IMR-90 (cell line): ENCODE measurements around the gene SNTG2. TPM values are rescaled to one million over a fixed set of nuclear protein-coding genes. Genes with fewer than 3 reads are reported as not detected.
A peak's percentile ranks its signal among the peaks of the same experiment; 100 is the strongest.

Experiments
- ATAC-seq: fragments of 200-7000 bp; cut with Tn5 transposase; 2 replicates; pipeline ENCODE4 v1.9.1; 2020; ENCODE audit warnings: low read depth, mild to moderate bottlenecking, moderate library complexity
- BruUV-seq: library from RNA; stranded (reverse); fragments of 400-500 nt; replicated peaks from 2 replicates; lab custom pipeline; 2021; lab: Mats Ljungman, UMichigan
- CTCF ChIA-PET: fragments of 300-600 bp; formaldehyde crosslinking; extraction: SDS; loops from one replicate; lab custom pipeline; 2021; ENCODE audit warnings: antibody characterized with exemption; lab: Yijun Ruan, JAX
- POLR2A ChIA-PET: fragments of 300-600 bp; sonication (Branson Sonifier 250); formaldehyde crosslinking; loops from one replicate; lab custom pipeline; 2022; ENCODE audit warnings: antibody characterized with exemption; ENCODE audit not compliant: unreplicated experiment; lab: Charles Lee
- DNase-seq: peaks from one replicate; pipeline ENCODE4 v3.0.0; 2013
- H2AFZ ChIP-seq: replicated peaks from 2 replicates; pipeline ENCODE3; 2013; ENCODE audit warnings: low read length, mild to moderate bottlenecking; ENCODE audit not compliant: poor library complexity
- H2AK5ac ChIP-seq: 2 replicates; pipeline ENCODE4 v1.6.1; 2013; ENCODE audit warnings: low read depth, low read length, inconsistent platforms
- H2AK9ac ChIP-seq: replicated peaks from 2 replicates; pipeline ENCODE3; 2013; ENCODE audit warnings: mild to moderate bottlenecking, low read depth, low read length, moderate library complexity; ENCODE audit not compliant: poor library complexity
- H2BK120ac ChIP-seq: 2 replicates; pipeline ENCODE4 v1.6.1; 2013; ENCODE audit warnings: low read depth, low read length, inconsistent platforms
- H2BK15ac ChIP-seq: 3 replicates; pipeline ENCODE4 v1.6.1; 2013; ENCODE audit warnings: low read depth, low read length, inconsistent platforms
- H2BK20ac ChIP-seq: 2 replicates; pipeline ENCODE4 v1.6.1; 2013; ENCODE audit warnings: low read depth, mild to moderate bottlenecking, inconsistent platforms, low read length, moderate library complexity
- H2BK5ac ChIP-seq: 2 replicates; pipeline ENCODE4 v1.6.1; 2013; ENCODE audit warnings: mild to moderate bottlenecking, low read depth, low read length, inconsistent platforms; ENCODE audit not compliant: poor library complexity, severe bottlenecking
- H3K14ac ChIP-seq: replicated peaks from 2 replicates; pipeline ENCODE4 v1.6.1; 2013; ENCODE audit warnings: low read depth, low read length, inconsistent platforms
- H3K18ac ChIP-seq: 2 replicates; pipeline ENCODE4 v1.6.1; 2013; ENCODE audit warnings: low read depth, low read length, control low read depth
- H3K23ac ChIP-seq: 2 replicates; pipeline ENCODE4 v1.6.1; 2013; ENCODE audit warnings: low read depth, low read length, inconsistent platforms
- H3K27ac ChIP-seq: 2 replicates; pipeline ENCODE4 v1.5.1; 2013; ENCODE audit warnings: mild to moderate bottlenecking, control low read depth, low read length; ENCODE audit not compliant: insufficient read depth
- H3K27me3 ChIP-seq: 2 replicates; pipeline ENCODE4 v1.6.1; 2013; ENCODE audit warnings: low read length; ENCODE audit not compliant: control insufficient read depth, insufficient read depth
- H3K36me3 ChIP-seq: 2 replicates; pipeline ENCODE4 v1.6.1; 2013; ENCODE audit warnings: low read length, mixed read lengths; ENCODE audit not compliant: control insufficient read depth, insufficient read depth
- H3K4ac ChIP-seq: 2 replicates; pipeline ENCODE4 v1.6.1; 2013; ENCODE audit warnings: low read depth, low read length, inconsistent platforms
- H3K4me1 ChIP-seq: 2 replicates; pipeline ENCODE4 v1.6.1; 2013; ENCODE audit warnings: low read length, mixed read lengths; ENCODE audit not compliant: control insufficient read depth, insufficient read depth
- H3K4me2 ChIP-seq: 2 replicates; pipeline ENCODE4 v1.6.1; 2013; ENCODE audit warnings: low read depth, mild to moderate bottlenecking, control low read depth, low read length, moderate library complexity
- H3K4me3 ChIP-seq: 2 replicates; pipeline ENCODE4 v1.5.1; 2013; ENCODE audit warnings: low read depth, mild to moderate bottlenecking, control low read depth, low read length, moderate library complexity; ENCODE audit not compliant: insufficient read depth
- H3K56ac ChIP-seq: 2 replicates; pipeline ENCODE4 v1.6.1; 2013; ENCODE audit warnings: low read length, inconsistent platforms; ENCODE audit not compliant: insufficient read depth; ENCODE audit errors: extremely low read depth
- H3K79me1 ChIP-seq, 2 experiments: 2 replicates each; pipeline ENCODE4 v1.6.1; 2013; ENCODE audit warnings: low read length in 2 of 2, inconsistent platforms in 1 of 2, low read depth in 1 of 2
- H3K9ac ChIP-seq: 2 replicates; pipeline ENCODE4 v1.6.1; 2013; ENCODE audit warnings: low read depth, low read length, control low read depth
- H3K9me1 ChIP-seq: 2 replicates; pipeline ENCODE4 v1.6.1; 2013; ENCODE audit warnings: low read length, inconsistent platforms; ENCODE audit not compliant: insufficient read depth
- H3K9me3 ChIP-seq: 2 replicates; pipeline ENCODE4 v1.6.1; 2013; ENCODE audit warnings: low read length; ENCODE audit not compliant: control insufficient read depth, insufficient read depth
- H4K20me1 ChIP-seq: 2 replicates; pipeline ENCODE4 v1.6.1; 2013; ENCODE audit warnings: low read length, inconsistent platforms; ENCODE audit not compliant: insufficient read depth
- H4K5ac ChIP-seq: 2 replicates; pipeline ENCODE4 v1.6.1; 2013; ENCODE audit warnings: mild to moderate bottlenecking, low read depth, low read length, control low read depth
- H4K8ac ChIP-seq, 2 experiments: 2 replicates each; pipeline ENCODE4 v1.6.1; 2013; ENCODE audit warnings: low read depth in 2 of 2, low read length in 2 of 2, control low read depth in 1 of 2, inconsistent platforms in 1 of 2
- H4K91ac ChIP-seq: 2 replicates; pipeline ENCODE4 v1.6.1; 2013; ENCODE audit warnings: low read depth, low read length, inconsistent platforms; ENCODE audit not compliant: insufficient read depth
- CEBPB ChIP-seq: IDR thresholded peaks from 2 replicates; pipeline ENCODE4 v1.6.1; 2012; ENCODE audit warnings: low read depth, low read length, improper control_type of control experiment
- CHD1 ChIP-seq: IDR thresholded peaks from 2 replicates; pipeline ENCODE4 v1.6.1; 2012; ENCODE audit warnings: low read depth, low read length, improper control_type of control experiment
- MAFK ChIP-seq: IDR thresholded peaks from 2 replicates; pipeline ENCODE4 v1.6.1; 2012; ENCODE audit warnings: low read depth, low read length, improper control_type of control experiment
- MXI1 ChIP-seq: IDR thresholded peaks from 2 replicates; pipeline ENCODE4 v1.6.1; 2012; ENCODE audit warnings: low read depth, mild to moderate bottlenecking, low read length, moderate library complexity, borderline replicate concordance
- POLR2A ChIP-seq: IDR thresholded peaks from 2 replicates; pipeline ENCODE4 v1.6.1; 2012; ENCODE audit warnings: mild to moderate bottlenecking, low read depth, low read length
- RAD21 ChIP-seq: IDR thresholded peaks from 2 replicates; pipeline ENCODE4 v1.6.1; 2012; ENCODE audit warnings: low read length, improper control_type of control experiment
- SMC3 ChIP-seq: fragments of 150-350 bp; IDR thresholded peaks from 2 replicates; pipeline ENCODE4 v1.6.1; 2016; ENCODE audit warnings: low read depth, mild to moderate bottlenecking, antibody characterized with exemption, low read length, moderate library complexity
- WGBS, 2 experiments: methylation state at CpG; one replicate each; pipeline versions ENCODE4 v1.1.5 to v1.1.7; 2013; ENCODE audit warnings: missing lambda C conversion rate in 2 of 2; ENCODE audit not compliant: insufficient read length in 1 of 2; ENCODE audit errors: extremely low coverage in 2 of 2; 5-methylcytosine and 5-hydroxymethylcytosine counted together
- dilution Hi-C: fragments of 300-500 bp; cut with HindIII; formaldehyde crosslinking; loops from one replicate; pipeline ENCODE4 v1.14.3; 2018; ENCODE audit warnings: low sequenced_read_pairs; ENCODE audit not compliant: unreplicated experiment
- in situ Hi-C: fragments of 300-500 bp; cut with MboI; formaldehyde crosslinking; loops from 3 replicates; pipeline ENCODE4 v1.14.3; 2019; ENCODE audit warnings: low sequenced_read_pairs, inconsistent platforms, mixed read lengths
- intact Hi-C: fragments of 100-400 bp; cut with micrococcal nuclease; formaldehyde crosslinking; loops from 2 replicates; pipeline ENCODE4 v1.10.0; 2022
- polyA plus RNA-seq, 3 experiments: library from polyadenylated mRNA; depleted of rRNA; stranded (reverse); fragments of >200 nt; gene quantifications; 2 replicates each; pipeline ENCODE4 v1.2.3, GENCODE V29; 2012; ENCODE audit warnings: low replicate concordance in 1 of 3
- total RNA-seq: library from RNA; depleted of rRNA; stranded (reverse); fragments of >200 nt; gene quantifications from 2 replicates; pipeline ENCODE4 v1.2.3, GENCODE V29; 2012
- TF ChIP-seq, protein P1 (sequence below): fragments of 150-350 bp; IDR thresholded peaks from 2 replicates; pipeline ENCODE4 v1.6.1; 2016; ENCODE audit warnings: low read depth, mild to moderate bottlenecking, low read length, moderate library complexity, borderline replicate concordance
- TF ChIP-seq, protein P2 (sequence below): conservative IDR thresholded peaks from 2 replicates; pipeline ENCODE4 v1.5.1; 2012; ENCODE audit warnings: mild to moderate bottlenecking, low read depth, low read length, improper control_type of control experiment
- TF ChIP-seq, protein P3 (sequence below): fragments of 150-350 bp; IDR thresholded peaks from 2 replicates; pipeline ENCODE4 v1.6.1; 2017; ENCODE audit warnings: mild to moderate bottlenecking, antibody characterized with exemption, low read length, low read depth

SNTG2 gene
- total and polyA plus RNA-seq, 2 of the 4 experiments (the other 2 are of a cell fraction) = under 0.01 to 0.17 TPM

GRCh38 chr2:1136067-1136466, 185.4 kb downstream of the SNTG2 start:
- TF ChIP-seq RAD21 = peak; percentile 51
- TF ChIP-seq CHD1 = no peak
- TF ChIP-seq POLR2A = no peak
- TF ChIP-seq, protein P1, sequence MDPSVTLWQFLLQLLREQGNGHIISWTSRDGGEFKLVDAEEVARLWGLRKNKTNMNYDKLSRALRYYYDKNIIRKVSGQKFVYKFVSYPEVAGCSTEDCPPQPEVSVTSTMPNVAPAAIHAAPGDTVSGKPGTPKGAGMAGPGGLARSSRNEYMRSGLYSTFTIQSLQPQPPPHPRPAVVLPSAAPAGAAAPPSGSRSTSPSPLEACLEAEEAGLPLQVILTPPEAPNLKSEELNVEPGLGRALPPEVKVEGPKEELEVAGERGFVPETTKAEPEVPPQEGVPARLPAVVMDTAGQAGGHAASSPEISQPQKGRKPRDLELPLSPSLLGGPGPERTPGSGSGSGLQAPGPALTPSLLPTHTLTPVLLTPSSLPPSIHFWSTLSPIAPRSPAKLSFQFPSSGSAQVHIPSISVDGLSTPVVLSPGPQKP = no peak
- TF ChIP-seq SMC3 = peak; percentile 49
- TF ChIP-seq, protein P2, sequence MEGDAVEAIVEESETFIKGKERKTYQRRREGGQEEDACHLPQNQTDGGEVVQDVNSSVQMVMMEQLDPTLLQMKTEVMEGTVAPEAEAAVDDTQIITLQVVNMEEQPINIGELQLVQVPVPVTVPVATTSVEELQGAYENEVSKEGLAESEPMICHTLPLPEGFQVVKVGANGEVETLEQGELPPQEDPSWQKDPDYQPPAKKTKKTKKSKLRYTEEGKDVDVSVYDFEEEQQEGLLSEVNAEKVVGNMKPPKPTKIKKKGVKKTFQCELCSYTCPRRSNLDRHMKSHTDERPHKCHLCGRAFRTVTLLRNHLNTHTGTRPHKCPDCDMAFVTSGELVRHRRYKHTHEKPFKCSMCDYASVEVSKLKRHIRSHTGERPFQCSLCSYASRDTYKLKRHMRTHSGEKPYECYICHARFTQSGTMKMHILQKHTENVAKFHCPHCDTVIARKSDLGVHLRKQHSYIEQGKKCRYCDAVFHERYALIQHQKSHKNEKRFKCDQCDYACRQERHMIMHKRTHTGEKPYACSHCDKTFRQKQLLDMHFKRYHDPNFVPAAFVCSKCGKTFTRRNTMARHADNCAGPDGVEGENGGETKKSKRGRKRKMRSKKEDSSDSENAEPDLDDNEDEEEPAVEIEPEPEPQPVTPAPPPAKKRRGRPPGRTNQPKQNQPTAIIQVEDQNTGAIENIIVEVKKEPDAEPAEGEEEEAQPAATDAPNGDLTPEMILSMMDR = peak; percentile 43
- TF ChIP-seq MXI1 = no peak
- TF ChIP-seq MAFK = no peak
- TF ChIP-seq CEBPB = no peak
- TF ChIP-seq, protein P3, sequence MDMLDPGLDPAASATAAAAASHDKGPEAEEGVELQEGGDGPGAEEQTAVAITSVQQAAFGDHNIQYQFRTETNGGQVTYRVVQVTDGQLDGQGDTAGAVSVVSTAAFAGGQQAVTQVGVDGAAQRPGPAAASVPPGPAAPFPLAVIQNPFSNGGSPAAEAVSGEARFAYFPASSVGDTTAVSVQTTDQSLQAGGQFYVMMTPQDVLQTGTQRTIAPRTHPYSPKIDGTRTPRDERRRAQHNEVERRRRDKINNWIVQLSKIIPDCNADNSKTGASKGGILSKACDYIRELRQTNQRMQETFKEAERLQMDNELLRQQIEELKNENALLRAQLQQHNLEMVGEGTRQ = no peak
- Histone ChIP-seq H2BK15ac (no peak overlapping the region), H4K91ac (no peak overlapping the region), H3K4me3 (no peak overlapping the region), H4K8ac (no peak overlapping the region), H3K14ac (no peak overlapping the region), H3K18ac (no peak overlapping the region), H3K9me1 (no peaks in the 10 kb centered on the region), H3K79me1 (no peaks in the 10 kb centered on the region), H4K20me1 (no peaks in the 10 kb centered on the region), H2BK120ac (no peak overlapping the region), H3K4ac (no peak overlapping the region), H3K27ac (no peak overlapping the region), H3K4me2 (no peak overlapping the region), H4K5ac (no peak overlapping the region), H3K56ac (no peak overlapping the region), H2AK9ac (no peak overlapping the region), H3K23ac (no peak overlapping the region), H3K9me3 (no peaks in the 10 kb centered on the region; the same call in 1 of the 2 replicates), H2BK5ac (no peak overlapping the region), H2AFZ (no peak overlapping the region), H3K9ac (no peak overlapping the region), H3K4me1 (no peaks in the 10 kb centered on the region), H2AK5ac (no peak overlapping the region), H2BK20ac (no peak overlapping the region), H3K27me3 (no peaks in the 10 kb centered on the region), H3K36me3 (no peaks in the 10 kb centered on the region)
- intact Hi-C loops = loop anchor here (1.0 kb wide), 1 partner anchor 422 kb away; no protein-coding TSS in a partner anchor
- dilution Hi-C loops = no loop called here
- ATAC-seq (no peak), DNase-seq (peak; percentile 4)
- 38% methylated on average over 4 of the region's 7 CpGs; no CpG with 5 or more reads in 1 of the 2 experiments for WGBS, 2 experiments
- POLR2A ChIA-PET = no interaction called here
- CTCF ChIA-PET = interaction anchor here (0.7 to 1.5 kb wide), 2 partner anchors 157 to 182 kb away, joined by 3 to 4 read pairs; no protein-coding TSS in a partner anchor
- BruUV-seq = no TSS peak
- in situ Hi-C loops = no loop called here
